GM21367 (cell line): ENCODE measurements around the gene POLD4.

Experiments used
- ATAC-seq: cut with Tn5 transposase; IDR thresholded peaks from one replicate; pipeline ENCODE4 v1.9.1; 2021; ENCODE audit not compliant: unreplicated experiment

The POLD4 gene

GRCh38 chr11:67303132-67303834 is 50.1 kb downstream of the POLD4 start, which contains the start of gene SSH3:
TSS of gene SSH3 (plus strand) at chr11:67303530. CDS start at chr11:67303626, 96 bp downstream.
- ATAC-seq, result no peak

GRCh38 chr11:67302571-67303131 is 50.7 kb downstream of the POLD4 start:
- ATAC-seq, result no peak

GRCh38 chr11:67301951-67302516 is 51.3 kb downstream of the POLD4 start:
- no peak for ATAC-seq

- ATAC-seq, result no peak
Observed at GRCh38 chr11:67301313-67301921, 51.9 kb downstream of the POLD4 start.
